GM18507 (cell line): ENCODE results near the gene NRG2.

Experiments used
- DNase-seq: peaks from one replicate; pipeline ENCODE4 v3.0.0; 2011; ENCODE audit warnings: low read depth; ENCODE audit not compliant: insufficient read length; ENCODE audit errors: extremely low spot score
- FAIRE-seq: peaks from 2 replicates; lab custom pipeline; 2011; peaks lifted over from hg19 to GRCh38; lab: Jason Lieb, UNC

The NRG2 gene

GRCh38 chr5:140042643-140043507 lies at the start of gene NRG2:
NRG2 (minus strand) TSS chr5:140043299.
- FAIRE-seq (no peak), DNase-seq (peak; percentile 60)

GRCh38 chr5:140090251-140090650 lies 47.2 kb upstream of the NRG2 start:
- FAIRE-seq (no peak), DNase-seq (no peak)

- DNase-seq: no peak
- no peak for FAIRE-seq
Observed at GRCh38 chr5:140084541-140084940, 41.4 kb upstream of the NRG2 start.

GRCh38 chr5:140083650-140084049 lies 40.6 kb upstream of the NRG2 start:
- FAIRE-seq (no peak), DNase-seq (no peak)

- no peak for DNase-seq
- no peak for FAIRE-seq
Observed at GRCh38 chr5:140083120-140083519, 40.0 kb upstream of the NRG2 start.

- no peak for DNase-seq
Observed at GRCh38 chr5:140076788-140077187, 33.7 kb upstream of the NRG2 start.

GRCh38 chr5:140076142-140076541 lies 33.0 kb upstream of the NRG2 start:
- FAIRE-seq (no peak), DNase-seq (no peak)

More at GRCh38 chr5:140076788-140077187, 33.7 kb upstream of the NRG2 start:
- FAIRE-seq: no peak

GRCh38 chr5:140075371-140075770 lies 32.3 kb upstream of the NRG2 start:
- FAIRE-seq (peak; percentile 12), DNase-seq (no peak)

GRCh38 chr5:140073296-140073695 lies 30.2 kb upstream of the NRG2 start:
- no peak for DNase-seq
- peak; percentile 41 for FAIRE-seq

- DNase-seq (no peak), FAIRE-seq (no peak)
Observed at GRCh38 chr5:140072812-140073211, 29.7 kb upstream of the NRG2 start.

GRCh38 chr5:140060816-140061215 lies 17.7 kb upstream of the NRG2 start:
- DNase-seq (no peak), FAIRE-seq (no peak)

- DNase-seq (no peak), FAIRE-seq (no peak)
Observed at GRCh38 chr5:140058212-140058932, 15.3 kb upstream of the NRG2 start.

GRCh38 chr5:140056880-140057279 lies 13.8 kb upstream of the NRG2 start:
- no peak for FAIRE-seq
- DNase-seq: no peak

- FAIRE-seq: no peak
- no peak for DNase-seq
Observed at GRCh38 chr5:140055152-140055551, 12.1 kb upstream of the NRG2 start.

GRCh38 chr5:140054086-140054689 lies 11.1 kb upstream of the NRG2 start:
- DNase-seq: no peak
- no peak for FAIRE-seq

- DNase-seq: no peak
- no peak for FAIRE-seq
Observed at GRCh38 chr5:140051950-140052349, 8.9 kb upstream of the NRG2 start.

GRCh38 chr5:140049713-140050112 lies 6.6 kb upstream of the NRG2 start:
- no peak for FAIRE-seq

GRCh38 chr5:140049205-140049604 lies 6.1 kb upstream of the NRG2 start:
- FAIRE-seq (no peak), DNase-seq (no peak)

More at GRCh38 chr5:140049713-140050112, 6.6 kb upstream of the NRG2 start:
- DNase-seq: no peak

- DNase-seq (no peak), FAIRE-seq (no peak)
Observed at GRCh38 chr5:140044041-140044440, 942 bp upstream of the NRG2 start.

GRCh38 chr5:140043508-140043872 lies 391 bp upstream of the NRG2 start:
- DNase-seq (no peak), FAIRE-seq (no peak)

GRCh38 chr5:140042393-140042642 lies 781 bp downstream of the NRG2 start:
- DNase-seq (no peak), FAIRE-seq (no peak)
